ENCODE data around the gene SLC34A3. TPM values are rescaled to one million over a fixed set of nuclear protein-coding genes. Genes with fewer than 3 reads are reported as not detected.

The SLC34A3 gene
- total RNA-seq, 1 donor from 2014 or later = not detected

GRCh38 chr9:137217276-137218211 is 13.2 kb upstream of the SLC34A3 start:
- no peak overlapping the region for H3K4me3 Mint-ChIP-seq (ENCODE audit: unreplicated experiment)
- peaks cover 3% of the 10 kb centered on the region for H3K36me3 Mint-ChIP-seq (ENCODE audit: unreplicated experiment)
- no peaks in the 10 kb centered on the region for H3K27me3 Mint-ChIP-seq (ENCODE audit: unreplicated experiment)
- H3K27ac Mint-ChIP-seq (ENCODE audit: unreplicated experiment) = peak overlapping the region; percentile 27
- TF ChIP-seq CTCF (IDR thresholded peaks at IDR 0.05) = no peak
- H3K9me3 Mint-ChIP-seq (ENCODE audit: unreplicated experiment) = no peaks in the 10 kb centered on the region
- peaks cover 5% of the 10 kb centered on the region for H3K4me1 Mint-ChIP-seq (ENCODE audit: unreplicated experiment)
- no peak for DNase-seq (ENCODE audit: extremely low spot score, unreplicated experiment)

GRCh38 chr9:137218212-137218753 is 12.4 kb upstream of the SLC34A3 start:
- H3K27me3 Mint-ChIP-seq (ENCODE audit: unreplicated experiment) = no peaks in the 10 kb centered on the region
- peaks cover 10% of the 10 kb centered on the region for H3K4me1 Mint-ChIP-seq (ENCODE audit: unreplicated experiment)
- no peak overlapping the region for H3K27ac Mint-ChIP-seq (ENCODE audit: unreplicated experiment)
- TF ChIP-seq CTCF (IDR thresholded peaks at IDR 0.05) = no peak
- DNase-seq (ENCODE audit: extremely low spot score, unreplicated experiment) = no peak
- H3K36me3 Mint-ChIP-seq (ENCODE audit: unreplicated experiment) = no peaks in the 10 kb centered on the region
- H3K4me3 Mint-ChIP-seq (ENCODE audit: unreplicated experiment) = no peak overlapping the region
- no peaks in the 10 kb centered on the region for H3K9me3 Mint-ChIP-seq (ENCODE audit: unreplicated experiment)

- H3K4me1 Mint-ChIP-seq (ENCODE audit: unreplicated experiment) = peaks cover 10% of the 10 kb centered on the region
- no peak for TF ChIP-seq CTCF (IDR thresholded peaks at IDR 0.05)
- no peak overlapping the region for H3K27ac Mint-ChIP-seq (ENCODE audit: unreplicated experiment)
- H3K36me3 Mint-ChIP-seq (ENCODE audit: unreplicated experiment) = no peaks in the 10 kb centered on the region
- no peaks in the 10 kb centered on the region for H3K27me3 Mint-ChIP-seq (ENCODE audit: unreplicated experiment)
- no peak for DNase-seq (ENCODE audit: extremely low spot score, unreplicated experiment)
- no peak overlapping the region for H3K4me3 Mint-ChIP-seq (ENCODE audit: unreplicated experiment)
- no peaks in the 10 kb centered on the region for H3K9me3 Mint-ChIP-seq (ENCODE audit: unreplicated experiment)
Measured at GRCh38 chr9:137218754-137219271, 11.9 kb upstream of the SLC34A3 start.

- Mint-ChIP-seq H3K27ac (ENCODE audit: unreplicated experiment) (no peak overlapping the region), H3K9me3 (ENCODE audit: unreplicated experiment) (no peaks in the 10 kb centered on the region), H3K4me1 (ENCODE audit: unreplicated experiment) (peaks cover 11% of the 10 kb centered on the region), H3K4me3 (ENCODE audit: unreplicated experiment) (no peak overlapping the region), H3K36me3 (ENCODE audit: unreplicated experiment) (no peaks in the 10 kb centered on the region), H3K27me3 (ENCODE audit: unreplicated experiment) (no peaks in the 10 kb centered on the region)
- no peak for TF ChIP-seq CTCF (IDR thresholded peaks at IDR 0.05)
- no peak for DNase-seq (ENCODE audit: extremely low spot score, unreplicated experiment)
Measured at GRCh38 chr9:137219757-137220316, 10.9 kb upstream of the SLC34A3 start.

Measured in osteocyte (in vitro differentiated cells).